Psoas muscle (tissue), 8 donors: ENCODE measurements around the gene ASCC3. TPM values are rescaled to one million over a fixed set of nuclear protein-coding genes. Genes with fewer than 3 reads are reported as not detected.

Experiments used
- ATAC-seq, 4 donors: fragments of 200-7000 bp; cut with Tn5 transposase; one replicate each; pipeline ENCODE4 v1.9.1; 2020; ENCODE audit warnings: moderate library complexity in 3 of 4, mild to moderate bottlenecking in 2 of 4
- DNase-seq, 2 donors: peaks; one replicate each; pipeline ENCODE4 v3.0.0-alpha.2; 2020
- H3K27ac ChIP-seq: fragments of 200-600 bp; one replicate; pipeline ENCODE4 v1.8.0; 2022
- H3K27me3 ChIP-seq, 3 donors: fragments of 200-600 bp in 1 of 3; one replicate each; pipeline versions ENCODE4 v1.6.1 to v1.8.0; 2013 to 2022; ENCODE audit warnings: low read length in 2 of 3, mild to moderate bottlenecking in 2 of 3, moderate library complexity in 1 of 3; ENCODE audit not compliant: insufficient read depth in 3 of 3
- H3K36me3 ChIP-seq, 2 donors: fragments of 200-600 bp in 1 of 2; one replicate each; pipeline versions ENCODE4 v1.6.1 to v1.8.0; 2013 to 2022; ENCODE audit warnings: low read depth in 1 of 2, mild to moderate bottlenecking in 1 of 2, moderate library complexity in 1 of 2; ENCODE audit not compliant: insufficient read depth in 1 of 2
- H3K4me1 ChIP-seq: fragments of 200-600 bp; one replicate; pipeline ENCODE4 v1.8.0; 2022
- H3K4me3 ChIP-seq: fragments of 200-600 bp; one replicate; pipeline ENCODE4 v1.8.0; 2022; ENCODE audit warnings: mild to moderate bottlenecking
- H3K9me3 ChIP-seq: fragments of 200-600 bp; one replicate; pipeline ENCODE4 v1.8.0; 2022
- CTCF ChIP-seq: fragments of 200-600 bp; IDR thresholded peaks from one replicate; pipeline ENCODE4 v1.8.0; 2022; ENCODE audit warnings: antibody characterized with exemption
- whole genome bisulfite sequencing, 3 donors: extraction: QIAGEN DNeasy Blood & Tissue Kit; methylation state at CpG; one replicate each; pipeline versions ENCODE4 v1.1.6 to v1.1.7; 2013; 5-methylcytosine and 5-hydroxymethylcytosine counted together
- intact Hi-C, 2 donors: fragments of 100-400 bp; cut with DNase I; formaldehyde crosslinking; loops; one replicate each; pipeline versions ENCODE4 v1.11.0 to v1.14.2; 2022
- polyA plus RNA-seq, 3 donors: library from polyadenylated mRNA; stranded (reverse); fragments of 200-250 nt; gene quantifications; one replicate each; pipeline ENCODE4 v1.2.3, GENCODE V29; 2013
- total RNA-seq, 4 donors: library from RNA; stranded (reverse); fragmentation: NEBNext Ultra II Directional in 2 of 4; extraction: Animal tissue kit (Norgen Biotek cat#: 25700) in 2 of 4; gene quantifications; one replicate each; pipeline versions ENCODE4 v1.2.1 to v1.2.4, GENCODE V29; 2021 to 2023
- donor health status: healthy with polysubstance abuse.
- donor health status: DM: no; HTN: no; CAD: no; lungs with moderate emphysema.
- donor health status: Bipolar disorder and iron deficiency.
- donor health status: healthy.
- donor health status: DM: yes; HTN: yes; CAD: no.
- donor health status: DM: no; HTN: no; CAD: no.
- donor health status: DM: no; HTN: no; CAD: no.
- donor health status: DM: yes; HTN: yes; CAD: no.

Gene ASCC3
- total and polyA plus RNA-seq, 7 donors: 5.1 to 17.9 (median 11.2) TPM

- Histone ChIP-seq H3K36me3 (peaks cover 3 to 12% of the 10 kb centered on the region in 2 donors), H3K4me3 (no peak overlapping the region), H3K27me3 (no peaks in the 10 kb centered on the region), H3K27ac (no peak overlapping the region), H3K4me1 (no peaks in the 10 kb centered on the region), H3K9me3 (no peaks in the 10 kb centered on the region)
- peak; percentile 27 to 64 (median 56) for ATAC-seq
- TF ChIP-seq CTCF: no peak
- peak in 1 of 2 donors; percentile 17 for DNase-seq
- 41 to 58% (median 49%) methylated on average over 6 of the region's 6 CpGs for WGBS, 3 donors
- intact Hi-C loops: no loop called here
Measured at GRCh38 chr6:100504786-100505737, 376.1 kb downstream of the ASCC3 start.

- intact Hi-C loops: no loop called here
- no peaks in the 10 kb centered on the region for H3K4me1 ChIP-seq
- TF ChIP-seq CTCF: no peak
- H3K4me3 ChIP-seq: no peak overlapping the region
- ATAC-seq (no peak), DNase-seq (no peak)
- no peaks in the 10 kb centered on the region for H3K36me3 ChIP-seq
- no peak overlapping the region for H3K27ac ChIP-seq
- H3K9me3 ChIP-seq: no peaks in the 10 kb centered on the region
- no peaks in the 10 kb centered on the region for H3K27me3 ChIP-seq
Measured at GRCh38 chr6:100503043-100503705, 378.0 kb downstream of the ASCC3 start.

GRCh38 chr6:100493206-100493888, 387.8 kb downstream of the ASCC3 start:
- no peak overlapping the region for H3K4me3 ChIP-seq
- no peaks in the 10 kb centered on the region for H3K36me3 ChIP-seq
- no peak for TF ChIP-seq CTCF
- intact Hi-C loops: no loop called here
- ATAC-seq: no peak
- H3K27ac ChIP-seq: no peak overlapping the region
- H3K9me3 ChIP-seq: no peaks in the 10 kb centered on the region
- H3K4me1 ChIP-seq: no peaks in the 10 kb centered on the region
- no peak for DNase-seq
- WGBS, 3 donors: 75 to 79% (median 78%) methylated on average over 6 of the region's 6 CpGs
- H3K27me3 ChIP-seq: no peaks in the 10 kb centered on the region

GRCh38 chr6:100491952-100492670, 389.0 kb downstream of the ASCC3 start:
- H3K4me1 ChIP-seq: no peaks in the 10 kb centered on the region
- no peak overlapping the region for H3K27ac ChIP-seq
- H3K36me3 ChIP-seq: no peaks in the 10 kb centered on the region
- no peak for TF ChIP-seq CTCF
- no peaks in the 10 kb centered on the region for H3K27me3 ChIP-seq
- ATAC-seq (no peak), DNase-seq (no peak)
- intact Hi-C loops: no loop called here
- no peak overlapping the region for H3K4me3 ChIP-seq
- no peaks in the 10 kb centered on the region for H3K9me3 ChIP-seq
- 65 to 68% (median 67%) methylated on average over 13 of the region's 13 CpGs for WGBS, 3 donors
